Measurements from ENCODE around the gene HTR1D. TPM values are rescaled to one million over a fixed set of nuclear protein-coding genes. Genes with fewer than 3 reads are reported as not detected.

HTR1D gene
- total RNA-seq, 2 experiments from 2014 or later = not detected

GRCh38 chr1:23167353-23168078 lies 49.8 kb downstream of the HTR1D start:
- ChIA-PET POLR2A (interaction anchor here (0.5 to 2.9 kb wide), 10 partner anchors 16 to 602 kb away, joined by 3 to 11 read pairs (median 3); no protein-coding TSS in a partner anchor), CTCF (interaction anchor here (1.0 to 3.2 kb wide), 5 partner anchors 9 to 69 kb away, joined by 3 to 21 read pairs (median 4); no protein-coding TSS in a partner anchor)
- H3K4me1 Mint-ChIP-seq (ENCODE audit: low read depth) = peaks cover 38% of the 10 kb centered on the region
- no peaks in the 10 kb centered on the region for H3K27me3 Mint-ChIP-seq
- DNase-seq (peak; percentile 51), ATAC-seq (peak; percentile 15)
- H3K36me3 Mint-ChIP-seq (ENCODE audit: low read depth) = no peaks in the 10 kb centered on the region
- H3K9me3 Mint-ChIP-seq = no peaks in the 10 kb centered on the region
- TF ChIP-seq CTCF (IDR thresholded peaks at IDR 0.05) = no peak
- peak overlapping the region; percentile 97 for H3K4me3 Mint-ChIP-seq
- peak overlapping the region; percentile 57 for H3K27ac Mint-ChIP-seq
- intact Hi-C loops (cut with micrococcal nuclease) = no loop called here

DNA sequence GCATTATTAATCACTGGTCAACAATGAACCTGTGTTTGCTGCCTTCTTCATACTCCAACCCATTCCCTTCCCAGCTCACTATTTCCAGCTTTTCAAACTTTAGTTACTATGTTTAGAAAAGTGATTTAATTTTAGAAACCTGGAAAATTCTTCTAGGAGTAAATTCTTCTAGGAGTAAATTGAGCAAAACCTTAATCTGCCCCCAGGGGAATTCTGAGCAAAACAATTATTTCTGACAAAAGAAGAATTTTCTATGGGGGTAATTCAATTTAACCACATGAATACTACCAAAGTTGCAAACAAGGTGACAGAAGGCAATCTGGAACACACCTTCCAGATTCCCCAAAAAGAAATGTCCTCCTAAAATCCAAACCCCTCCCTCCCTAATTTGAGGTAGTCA lies 50.4 kb downstream of the HTR1D start:
- ATAC-seq = no peak
- POLR2A ChIA-PET = interaction anchor here (0.5 to 2.9 kb wide), 6 partner anchors 15 to 67 kb away, joined by 3 to 11 read pairs (median 4); no protein-coding TSS in a partner anchor
- peaks cover 41% of the 10 kb centered on the region for H3K4me1 Mint-ChIP-seq (ENCODE audit: low read depth)

DNA sequence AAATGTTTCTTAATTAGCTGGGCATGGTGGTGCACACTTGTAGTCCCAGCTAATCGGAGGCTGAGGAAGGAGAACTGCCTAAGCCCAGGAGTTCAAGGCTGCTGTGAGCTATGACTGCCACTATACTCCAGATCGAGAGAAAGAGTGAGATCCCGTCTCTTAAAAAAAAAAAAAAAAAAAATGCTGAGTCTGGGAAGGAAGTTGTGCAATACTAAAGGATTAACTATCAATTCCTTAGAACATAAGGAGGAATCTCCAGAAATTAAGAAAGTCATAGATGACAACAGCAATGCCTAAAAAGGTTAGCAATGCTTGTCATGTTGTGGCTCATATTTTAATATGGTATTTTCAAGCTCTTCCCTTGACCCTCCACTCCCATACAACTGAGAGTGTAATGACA lies 53.9 kb downstream of the HTR1D start:
- no peak for ATAC-seq
- Mint-ChIP-seq H3K9me3 (no peaks in the 10 kb centered on the region), H3K4me1 (ENCODE audit: low read depth) (peaks cover 32% of the 10 kb centered on the region), H3K27ac (no peak overlapping the region), H3K4me3 (no peak overlapping the region), H3K27me3 (no peaks in the 10 kb centered on the region), H3K36me3 (ENCODE audit: low read depth) (no peaks in the 10 kb centered on the region)
- CTCF ChIA-PET = interaction anchor here (1.8 to 3.2 kb wide), 2 partner anchors 20 to 64 kb away, joined by 8 to 22 read pairs; no protein-coding TSS in a partner anchor
- POLR2A ChIA-PET = no interaction called here
- no peak for DNase-seq
- TF ChIP-seq CTCF (IDR thresholded peaks at IDR 0.05) = no peak
- intact Hi-C loops (cut with micrococcal nuclease) = no loop called here

More for the DNA sequence above, 50.4 kb downstream of the HTR1D start:
- H3K4me3 Mint-ChIP-seq = peak overlapping the region; percentile 97
- no peaks in the 10 kb centered on the region for H3K9me3 Mint-ChIP-seq
- H3K27ac Mint-ChIP-seq = no peak overlapping the region
- H3K36me3 Mint-ChIP-seq (ENCODE audit: low read depth) = no peaks in the 10 kb centered on the region
- intact Hi-C loops (cut with micrococcal nuclease) = no loop called here
- TF ChIP-seq CTCF (IDR thresholded peaks at IDR 0.05) = no peak
- no peaks in the 10 kb centered on the region for H3K27me3 Mint-ChIP-seq
- CTCF ChIA-PET = interaction anchor here (1.0 to 3.2 kb wide), 6 partner anchors 9 to 68 kb away, joined by 3 to 21 read pairs (median 4); no protein-coding TSS in a partner anchor
- DNase-seq = no peak

DNA sequence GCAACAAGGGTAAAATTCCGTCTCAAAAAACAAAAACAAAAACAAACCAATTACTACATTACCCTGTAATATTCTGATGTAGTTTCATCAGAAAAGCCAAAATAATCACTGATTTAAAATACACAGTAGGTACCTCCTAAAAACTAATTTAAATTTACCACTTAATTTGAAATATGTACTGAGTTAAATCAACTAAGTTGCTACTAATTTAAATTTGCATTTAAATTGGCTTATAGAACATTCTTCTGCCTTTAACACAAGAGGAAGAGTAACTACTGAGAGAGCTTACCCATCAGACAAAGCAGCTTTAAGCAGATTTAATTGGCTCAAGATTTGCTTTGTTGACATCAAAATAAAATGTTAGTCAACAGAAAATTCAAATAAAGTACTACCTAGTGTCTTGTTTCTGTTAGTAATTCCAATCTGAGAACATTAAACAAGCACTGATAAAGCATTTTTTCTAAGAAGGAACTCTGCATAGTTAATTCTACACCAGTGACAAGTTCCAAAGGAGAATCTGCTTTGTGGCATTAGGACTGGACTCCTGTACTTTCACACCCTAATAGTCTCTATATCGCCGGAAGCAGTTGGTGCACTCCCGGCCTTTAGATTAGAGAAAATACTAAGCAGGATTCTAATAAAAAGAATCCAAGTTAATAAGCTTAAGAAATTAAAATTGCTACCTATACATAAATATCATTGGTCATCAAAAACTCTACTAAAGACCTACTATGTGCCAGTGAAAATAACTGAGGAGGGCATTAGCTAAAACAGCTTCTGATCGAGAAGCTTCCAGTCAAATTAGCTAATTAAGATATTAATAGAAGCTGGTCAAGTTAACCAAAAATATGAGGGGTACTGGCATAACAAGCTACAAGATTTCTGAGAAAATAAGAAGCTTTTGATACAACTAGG lies 57.1 kb downstream of the HTR1D start:
- Mint-ChIP-seq H3K27me3 (no peaks in the 10 kb centered on the region), H3K27ac (no peak overlapping the region), H3K9me3 (no peaks in the 10 kb centered on the region), H3K36me3 (ENCODE audit: low read depth) (no peaks in the 10 kb centered on the region), H3K4me3 (no peak overlapping the region), H3K4me1 (ENCODE audit: low read depth) (peaks cover 18% of the 10 kb centered on the region)
- POLR2A ChIA-PET = interaction anchor here (0.9 to 1.1 kb wide), 2 partner anchors 11 to 24 kb away, joined by 3 read pairs; no protein-coding TSS in a partner anchor
- ATAC-seq (no peak), DNase-seq (no peak)
- intact Hi-C loops (cut with micrococcal nuclease) = no loop called here
- no peak for TF ChIP-seq CTCF (IDR thresholded peaks at IDR 0.05)
- CTCF ChIA-PET = interaction anchor here (0.8 to 3.5 kb wide), 3 partner anchors 8 to 29 kb away, joined by 3 to 32 read pairs (median 3); no protein-coding TSS in a partner anchor

All from activated CD8-positive, alpha-beta T cell treated with anti-CD3 and anti-CD28 coated beads for 36 hours (primary cell).